ENCODE results near the gene ADAMTS17.

- TF ChIP-seq, protein P1, sequence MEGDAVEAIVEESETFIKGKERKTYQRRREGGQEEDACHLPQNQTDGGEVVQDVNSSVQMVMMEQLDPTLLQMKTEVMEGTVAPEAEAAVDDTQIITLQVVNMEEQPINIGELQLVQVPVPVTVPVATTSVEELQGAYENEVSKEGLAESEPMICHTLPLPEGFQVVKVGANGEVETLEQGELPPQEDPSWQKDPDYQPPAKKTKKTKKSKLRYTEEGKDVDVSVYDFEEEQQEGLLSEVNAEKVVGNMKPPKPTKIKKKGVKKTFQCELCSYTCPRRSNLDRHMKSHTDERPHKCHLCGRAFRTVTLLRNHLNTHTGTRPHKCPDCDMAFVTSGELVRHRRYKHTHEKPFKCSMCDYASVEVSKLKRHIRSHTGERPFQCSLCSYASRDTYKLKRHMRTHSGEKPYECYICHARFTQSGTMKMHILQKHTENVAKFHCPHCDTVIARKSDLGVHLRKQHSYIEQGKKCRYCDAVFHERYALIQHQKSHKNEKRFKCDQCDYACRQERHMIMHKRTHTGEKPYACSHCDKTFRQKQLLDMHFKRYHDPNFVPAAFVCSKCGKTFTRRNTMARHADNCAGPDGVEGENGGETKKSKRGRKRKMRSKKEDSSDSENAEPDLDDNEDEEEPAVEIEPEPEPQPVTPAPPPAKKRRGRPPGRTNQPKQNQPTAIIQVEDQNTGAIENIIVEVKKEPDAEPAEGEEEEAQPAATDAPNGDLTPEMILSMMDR (IDR thresholded peaks at IDR 0.05; ENCODE audit: low read depth, low read length), result no peak
- TF ChIP-seq POLR2A (IDR thresholded peaks at IDR 0.05; ENCODE audit: extremely low read depth, insufficient read length) (no peak), MAX (IDR thresholded peaks at IDR 0.05; ENCODE audit: low read depth, low read length) (no peak), MYC (IDR thresholded peaks at IDR 0.05; ENCODE audit: low read depth, low read length) (no peak)
These were observed 34.2 kb downstream of the ADAMTS17 start for GRCh38 chr15:100307241-100308212.
